GM12878 (cell line): ENCODE measurements around the gene PLD3.

Experiments used
- BRCA1 ChIP-seq: IDR thresholded peaks from 2 replicates; pipeline ENCODE4 v1.6.1; 2011; ENCODE audit warnings: low read depth, low read length, improper control_type of control experiment
- CTCF ChIP-seq, 3 experiments: IDR thresholded peaks in 2 of 3; conservative IDR thresholded peaks in 1 of 3; 2 replicates each; pipeline ENCODE4 v1.5.1; 2011; ENCODE audit warnings: low read depth in 3 of 3, low read length in 3 of 3, mild to moderate bottlenecking in 3 of 3, control low read depth in 2 of 3, moderate library complexity in 2 of 3, inconsistent platforms in 1 of 3, mixed read lengths in 1 of 3; ENCODE audit not compliant: control insufficient read depth in 2 of 3, insufficient read depth in 1 of 3; ENCODE audit errors: extremely low read depth in 1 of 3
- ESRRA ChIP-seq: IDR thresholded peaks from 2 replicates; pipeline ENCODE4 v1.6.1; 2012; ENCODE audit warnings: mild to moderate bottlenecking, low read length, improper control_type of control experiment
- NFXL1 ChIP-seq: fragments of 450-650 bp; IDR thresholded peaks from 2 replicates; pipeline ENCODE4 v1.6.1; 2017; ENCODE audit warnings: antibody characterized with exemption, mild to moderate bottlenecking, borderline replicate concordance
- NRF1 ChIP-seq: conservative IDR thresholded peaks from 2 replicates; pipeline ENCODE4 v1.6.1; 2011; ENCODE audit warnings: mild to moderate bottlenecking, low read depth, low read length, improper control_type of control experiment
- TCF12 ChIP-seq: IDR thresholded peaks from 2 replicates; pipeline ENCODE4 v1.6.1; 2011; ENCODE audit warnings: low read depth, mild to moderate bottlenecking, low read length
- YBX1 ChIP-seq: fragments of 450-650 bp; IDR thresholded peaks from 2 replicates; pipeline ENCODE4 v1.6.1; 2016; ENCODE audit warnings: antibody characterized with exemption

GRCh38 chr19:40381321-40381720 lies 32.8 kb downstream of the PLD3 start:
- TF ChIP-seq NRF1 (no peak), YBX1 (no peak), TCF12 (no peak), CTCF (IDR thresholded peaks at IDR 0.05 in 2 of 3, conservative IDR thresholded peaks at IDR 0.05 in 1 of 3; ENCODE audit: control insufficient read depth in 2 of 3, extremely low read depth in 1 of 3, insufficient read depth in 1 of 3, low read depth in 3 of 3, low read length in 3 of 3) (no peak), NFXL1 (no peak), BRCA1 (no peak), ESRRA (no peak)
